ENCODE data around the gene MUC21.
"Not testable (repeated sequence)": the region's sequence is repeated elsewhere in the genome, so short reads cannot be mapped to it uniquely, and the experiment has no call there.

DNA sequence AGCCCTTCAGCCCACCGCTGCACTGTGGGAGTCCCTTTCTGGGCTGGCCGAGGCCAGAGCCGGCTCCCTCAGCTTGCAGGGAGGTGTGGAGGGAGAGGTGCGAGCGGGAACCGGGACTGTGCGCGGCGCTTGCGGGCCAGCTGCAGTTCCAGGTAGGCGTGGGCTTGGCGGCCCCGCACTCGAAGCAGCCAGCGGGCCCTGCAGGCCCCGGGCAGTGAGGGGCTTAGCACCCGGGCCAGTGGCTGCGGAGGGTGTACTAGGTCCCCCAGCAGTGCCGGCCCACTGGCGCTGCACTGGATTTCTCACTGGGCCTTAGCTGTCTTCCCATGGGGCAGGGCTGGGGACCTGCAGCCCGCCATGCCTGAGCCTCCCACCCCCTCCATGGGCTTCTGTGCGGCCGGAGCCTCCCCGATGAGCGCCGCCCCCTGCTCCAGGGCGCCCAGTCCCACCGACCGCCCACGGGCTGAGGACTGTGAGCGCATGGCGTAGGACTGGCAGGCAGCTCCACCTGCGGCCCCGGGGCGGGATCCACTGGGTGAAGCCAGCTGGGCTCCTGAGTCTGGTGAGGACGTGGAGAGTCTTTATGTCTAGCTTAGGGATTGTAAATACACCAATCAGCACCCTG is 37.2 kb downstream of the MUC21 start:
- not testable (repeated sequence) for TF ChIP-seq CTCF, POLR2A (IDR thresholded peaks at IDR 0.05)
